ENCODE data around the gene ST3GAL2. TPM values are rescaled to one million over a fixed set of nuclear protein-coding genes. Genes with fewer than 3 reads are reported as not detected.

Gene ST3GAL2
- polyA plus RNA-seq, 1 experiment = 12.4 TPM

GRCh38 chr16:70444249-70445063 is 5.6 kb upstream of the ST3GAL2 start:
- no peak for DNase-seq (ENCODE audit: low read depth, low spot score)
- no peaks in the 10 kb centered on the region for H3K9me3 ChIP-seq (ENCODE audit: control insufficient read depth, insufficient read depth, low read length)
- no peak overlapping the region for H3K27ac ChIP-seq (ENCODE audit: low read depth, low read length)
- H3K4me3 ChIP-seq (ENCODE audit: low read depth, low read length) = no peak overlapping the region
- no peak for TF ChIP-seq CTCF (IDR thresholded peaks at IDR 0.05; ENCODE audit: low read depth, low read length)
- peaks cover 3% of the 10 kb centered on the region for H3K27me3 ChIP-seq (ENCODE audit: control insufficient read depth, insufficient read depth, low read length)
- POLR2A ChIA-PET = no interaction called here
- CTCF ChIA-PET = no interaction called here

- CTCF ChIA-PET = no interaction called here
- no peaks in the 10 kb centered on the region for H3K27me3 ChIP-seq (ENCODE audit: control insufficient read depth, insufficient read depth, low read length)
- DNase-seq (ENCODE audit: low read depth, low spot score) = no peak
- H3K9me3 ChIP-seq (ENCODE audit: control insufficient read depth, insufficient read depth, low read length) = no peaks in the 10 kb centered on the region
- TF ChIP-seq CTCF (IDR thresholded peaks at IDR 0.05; ENCODE audit: low read depth, low read length) = no peak
- POLR2A ChIA-PET = interaction anchor here (0.7 kb wide), 1 partner anchor 69 kb away, joined by 6 read pairs; no protein-coding TSS in a partner anchor
- no peak overlapping the region for H3K4me3 ChIP-seq (ENCODE audit: low read depth, low read length)
- no peak overlapping the region for H3K27ac ChIP-seq (ENCODE audit: low read depth, low read length)
Measured at GRCh38 chr16:70442344-70442743, 3.4 kb upstream of the ST3GAL2 start.

- POLR2A ChIA-PET = no interaction called here
- Histone ChIP-seq H3K9me3 (ENCODE audit: control insufficient read depth, insufficient read depth, low read length) (no peaks in the 10 kb centered on the region), H3K27ac (ENCODE audit: low read depth, low read length) (no peak overlapping the region), H3K4me3 (ENCODE audit: low read depth, low read length) (no peak overlapping the region), H3K27me3 (ENCODE audit: control insufficient read depth, insufficient read depth, low read length) (no peaks in the 10 kb centered on the region)
- CTCF ChIA-PET = no interaction called here
- no peak for TF ChIP-seq CTCF (IDR thresholded peaks at IDR 0.05; ENCODE audit: low read depth, low read length)
- DNase-seq (ENCODE audit: low read depth, low spot score) = no peak
Measured at GRCh38 chr16:70441406-70441990, 2.6 kb upstream of the ST3GAL2 start.

- no peak for TF ChIP-seq CTCF (IDR thresholded peaks at IDR 0.05; ENCODE audit: low read depth, low read length)
- ChIA-PET CTCF (interaction anchor here (0.6 kb wide), 1 partner anchor 13 kb away, joined by 3 read pairs; no protein-coding TSS in a partner anchor), POLR2A (interaction anchor here (0.6 to 3.0 kb wide), 2 partner anchors 36 to 60 kb away, joined by 3 to 31 read pairs; no protein-coding TSS in a partner anchor)
- Histone ChIP-seq H3K27ac (ENCODE audit: low read depth, low read length) (no peak overlapping the region), H3K9me3 (ENCODE audit: control insufficient read depth, insufficient read depth, low read length) (no peaks in the 10 kb centered on the region), H3K27me3 (ENCODE audit: control insufficient read depth, insufficient read depth, low read length) (no peaks in the 10 kb centered on the region), H3K4me3 (ENCODE audit: low read depth, low read length) (no peak overlapping the region; the same call in 1 of the 2 replicates)
- DNase-seq (ENCODE audit: low read depth, low spot score) = no peak
Measured at GRCh38 chr16:70440009-70440692, 1.3 kb upstream of the ST3GAL2 start.

Measured in AG04450 (cell line).